GM18511 (cell line): ENCODE results near the gene ARPC5L.
"Not testable (repeated sequence)": the region's sequence is repeated elsewhere in the genome, so short reads cannot be mapped to it uniquely, and the experiment has no call there.

ENCODE experiments used
- ATAC-seq: cut with Tn5 transposase; IDR thresholded peaks from one replicate; pipeline ENCODE4 v1.9.1; 2021; ENCODE audit warnings: mild to moderate bottlenecking, moderate library complexity; ENCODE audit not compliant: unreplicated experiment

ARPC5L gene

GRCh38 chr9:124889006-124889405, 27.1 kb downstream of the ARPC5L start:
- no peak for ATAC-seq

GRCh38 chr9:124890179-124890578, 28.2 kb downstream of the ARPC5L start:
- no peak for ATAC-seq

DNA sequence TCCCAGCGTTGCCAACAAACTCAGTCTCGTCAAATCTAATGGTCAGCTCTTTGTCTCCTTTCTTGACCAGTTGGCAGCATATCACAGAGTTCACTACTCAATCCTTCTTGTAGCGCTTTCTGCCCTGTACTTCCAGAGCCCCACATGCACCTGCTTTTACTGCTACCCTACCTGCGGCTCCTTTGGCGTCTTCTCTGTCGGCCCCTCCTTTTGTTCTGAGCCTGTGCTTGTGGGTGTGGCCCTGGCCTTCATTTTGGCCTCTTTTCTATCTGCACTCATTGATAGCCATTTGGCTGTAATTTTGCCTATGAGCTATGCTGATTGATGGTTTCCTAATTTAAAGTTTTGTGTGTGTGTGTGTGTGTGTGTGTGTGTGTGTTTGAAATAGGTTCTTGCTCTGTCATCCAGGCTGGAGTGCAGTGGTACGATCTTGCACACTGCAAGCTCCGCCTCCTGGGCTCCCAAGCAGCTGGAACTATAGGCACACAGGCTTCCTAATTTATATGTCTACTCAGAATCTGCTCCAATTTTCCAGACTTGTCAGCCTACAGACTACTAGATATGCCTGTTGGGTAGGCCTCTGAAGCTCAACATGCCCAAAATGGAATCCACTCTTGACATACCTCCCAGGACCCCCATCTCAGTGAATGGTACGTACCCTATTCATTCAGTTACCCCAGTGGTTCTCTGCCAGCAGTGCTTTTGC, 32.3 kb downstream of the ARPC5L start:
- no peak for ATAC-seq

DNA sequence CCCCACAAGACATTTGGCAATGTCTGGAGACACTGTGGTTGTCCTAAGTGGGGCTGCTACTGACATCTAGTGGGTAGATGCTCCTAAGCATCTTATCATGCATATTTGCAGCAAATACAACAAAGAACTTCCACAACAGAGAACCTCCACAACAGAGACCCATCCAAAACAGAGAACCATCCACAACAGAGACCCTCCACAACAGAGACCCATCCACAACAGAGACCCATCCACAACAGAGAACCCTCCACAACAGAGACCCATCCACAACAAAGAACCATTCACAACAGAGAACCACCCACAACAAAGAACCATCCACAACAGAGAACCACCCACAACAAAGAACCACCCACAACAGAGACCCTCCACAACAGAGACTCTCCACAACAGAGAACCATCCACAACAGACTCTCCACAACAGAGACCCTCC, 32.8 kb downstream of the ARPC5L start:
- no peak for ATAC-seq

DNA sequence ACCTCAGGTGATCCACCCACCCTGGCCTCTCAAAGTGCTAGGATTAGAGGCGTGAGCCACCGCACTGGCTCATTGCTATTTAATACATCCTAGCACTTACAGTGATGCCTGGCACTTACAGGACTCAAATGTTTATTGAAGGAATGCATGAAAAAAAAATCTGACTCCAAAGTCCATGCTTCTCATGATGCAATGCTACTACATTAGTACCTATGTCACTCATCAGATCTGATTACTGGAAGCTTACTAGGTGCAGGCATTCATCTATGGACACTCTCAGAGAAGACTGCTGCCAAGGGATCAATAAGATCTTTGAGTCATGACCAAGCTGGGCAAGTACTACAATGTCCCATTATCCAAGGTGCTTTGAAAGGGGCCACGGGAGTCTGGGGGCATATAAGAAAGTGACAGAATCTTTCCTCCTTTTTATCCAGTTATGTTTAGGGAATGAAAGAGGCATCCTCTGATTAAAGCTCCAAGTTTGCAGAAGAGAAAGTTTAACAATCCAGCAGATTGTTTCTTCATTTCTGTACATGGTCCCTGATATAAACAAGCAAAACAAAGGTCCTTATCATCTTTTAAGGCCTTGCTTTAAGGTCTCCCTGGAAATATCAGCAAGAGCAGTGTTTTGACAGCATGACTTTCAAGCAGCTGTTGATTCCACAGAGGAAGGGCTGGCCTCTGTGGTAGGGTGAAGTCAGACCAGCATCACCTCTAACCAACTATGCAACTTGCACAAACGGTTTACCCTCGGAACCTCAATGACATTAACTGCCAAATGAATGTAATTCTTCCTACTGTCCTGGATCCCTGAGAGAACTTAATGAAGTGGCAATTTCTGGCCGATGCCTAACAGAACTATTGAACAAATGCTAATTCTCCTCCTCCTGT, 35.9 kb downstream of the ARPC5L start:
- no peak for ATAC-seq

GRCh38 chr9:124899845-124900244, 37.9 kb downstream of the ARPC5L start:
- ATAC-seq: no peak

DNA sequence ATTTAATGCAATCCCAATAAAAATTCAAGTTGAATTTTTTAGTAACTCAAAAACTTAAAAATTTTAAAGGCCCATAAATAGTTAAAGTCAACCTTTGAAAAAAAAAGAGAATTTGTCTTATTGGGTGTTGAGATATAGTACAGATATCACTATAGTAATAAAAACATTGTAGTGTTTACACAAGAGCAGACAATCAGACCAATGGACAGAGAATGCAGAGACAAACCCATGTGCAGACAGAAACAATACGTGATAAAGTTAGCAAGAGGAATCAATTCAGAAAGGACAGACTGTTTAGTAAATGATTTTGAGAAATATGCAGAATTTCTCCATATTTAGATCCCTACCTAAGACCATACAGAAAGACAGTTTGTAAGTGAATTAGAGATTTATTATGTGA, 45.0 kb downstream of the ARPC5L start:
- no peak for ATAC-seq

DNA sequence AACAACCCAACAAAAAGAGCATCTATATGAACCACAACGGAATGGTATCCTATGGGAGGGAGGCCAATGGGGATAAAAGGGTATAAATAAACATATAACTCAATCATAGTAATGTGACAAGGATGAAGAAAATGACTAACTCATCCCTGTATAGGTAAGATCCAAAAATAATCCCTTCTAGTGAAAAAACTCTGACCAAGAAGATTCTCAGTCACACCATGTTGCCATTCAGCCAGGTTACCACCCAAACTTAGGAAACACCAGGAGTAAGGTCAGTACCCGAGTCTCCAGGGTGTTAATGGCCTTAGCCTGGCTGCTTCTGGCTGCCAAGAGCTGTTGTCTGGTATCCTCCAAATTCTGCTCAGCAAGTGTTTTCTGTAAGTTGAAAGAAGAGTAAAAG, 46.2 kb downstream of the ARPC5L start:
- ATAC-seq: no peak

GRCh38 chr9:124911766-124912165, 49.8 kb downstream of the ARPC5L start:
- no peak for ATAC-seq

- ATAC-seq: no peak
Measured at GRCh38 chr9:124913378-124913777, 51.4 kb downstream of the ARPC5L start.

DNA sequence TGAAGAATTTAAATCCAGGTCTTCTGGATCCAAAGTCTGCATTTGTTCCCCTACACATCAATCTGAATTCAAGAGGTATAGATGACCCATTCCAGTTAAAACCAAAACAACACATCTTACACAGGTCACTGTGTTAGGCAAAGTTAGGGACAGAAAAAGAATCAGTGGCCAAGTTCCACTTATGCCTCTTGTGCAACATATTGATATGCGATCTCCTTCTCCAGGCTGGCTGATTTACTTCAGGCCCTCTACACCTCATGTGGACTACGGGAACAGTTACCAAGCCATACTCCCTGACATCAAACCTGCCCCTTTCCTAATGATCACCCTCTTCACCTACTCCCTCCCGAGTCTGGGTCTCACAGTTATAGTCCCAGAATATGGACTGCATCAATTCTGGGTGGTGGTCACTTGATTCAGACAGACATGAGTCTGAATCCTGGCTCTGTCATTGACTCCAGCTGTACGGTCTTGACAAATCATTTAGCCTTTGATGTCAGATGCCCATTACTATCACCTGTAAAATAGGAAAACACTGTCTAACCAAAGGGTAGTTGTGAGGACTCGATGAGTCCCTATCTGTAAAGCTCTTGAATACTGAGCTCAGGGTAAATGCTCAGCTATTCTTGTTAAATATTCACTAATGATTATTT, 52.9 kb downstream of the ARPC5L start:
- no peak for ATAC-seq

GRCh38 chr9:124920394-124920793, 58.5 kb downstream of the ARPC5L start:
- ATAC-seq: not testable (repeated sequence)
